ENCODE data around the gene TMEM95. TPM values are rescaled to one million over a fixed set of nuclear protein-coding genes. Genes with fewer than 3 reads are reported as not detected.

The TMEM95 gene, protein sequence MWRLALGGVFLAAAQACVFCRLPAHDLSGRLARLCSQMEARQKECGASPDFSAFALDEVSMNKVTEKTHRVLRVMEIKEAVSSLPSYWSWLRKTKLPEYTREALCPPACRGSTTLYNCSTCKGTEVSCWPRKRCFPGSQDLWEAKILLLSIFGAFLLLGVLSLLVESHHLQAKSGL
- total RNA-seq = not detected in 2 replicates
- not detected in 2 replicates for polyA plus RNA-seq
- polyA plus RNA-seq (2012) = not detected in 2 replicates
- polyA minus RNA-seq (ENCODE audit: low replicate concordance) = not detected in 2 replicates

- no peak within 1 kb of the TSS for H3K27ac ChIP-seq (ENCODE audit: insufficient read depth, low read length)
- H3K4me3 ChIP-seq (replicated peaks in 1 of 4; ENCODE audit: control extremely low read depth in 1 of 4, insufficient read depth in 1 of 4, low read depth in 3 of 4, low read length in 4 of 4) = peak within 1 kb of the TSS in 1 of 4 experiments; percentile 97
- peak within 1 kb of the TSS; percentile 51 for H3K4me2 ChIP-seq (ENCODE audit: extremely low read depth, insufficient read depth, low read length)
- H3K4me1 ChIP-seq (ENCODE audit: control insufficient read depth, extremely low read depth, insufficient read depth, low read length) = peaks cover 15% of the 10 kb centered on the region
- peak in 1 of 2 donors; percentile 18 for DNase-seq (ENCODE audit: low read depth in 2 of 2)
- no peaks in the 10 kb centered on the region for H4K20me1 ChIP-seq (ENCODE audit: control insufficient read depth, extremely low read depth, insufficient read depth, low read length)
- peaks cover 19% of the 10 kb centered on the region for H3K79me2 ChIP-seq (ENCODE audit: control insufficient read depth, insufficient read depth, low read length)
- no peak within 1 kb of the TSS for H3K9ac ChIP-seq (ENCODE audit: insufficient read depth, low read length)
- H2AFZ ChIP-seq (ENCODE audit: low read length) = no peak within 1 kb of the TSS
- TF ChIP-seq EZH2 (IDR thresholded peaks at IDR 0.05; ENCODE audit: low read length, missing control alignments) = no peak
- TF ChIP-seq, protein P1, sequence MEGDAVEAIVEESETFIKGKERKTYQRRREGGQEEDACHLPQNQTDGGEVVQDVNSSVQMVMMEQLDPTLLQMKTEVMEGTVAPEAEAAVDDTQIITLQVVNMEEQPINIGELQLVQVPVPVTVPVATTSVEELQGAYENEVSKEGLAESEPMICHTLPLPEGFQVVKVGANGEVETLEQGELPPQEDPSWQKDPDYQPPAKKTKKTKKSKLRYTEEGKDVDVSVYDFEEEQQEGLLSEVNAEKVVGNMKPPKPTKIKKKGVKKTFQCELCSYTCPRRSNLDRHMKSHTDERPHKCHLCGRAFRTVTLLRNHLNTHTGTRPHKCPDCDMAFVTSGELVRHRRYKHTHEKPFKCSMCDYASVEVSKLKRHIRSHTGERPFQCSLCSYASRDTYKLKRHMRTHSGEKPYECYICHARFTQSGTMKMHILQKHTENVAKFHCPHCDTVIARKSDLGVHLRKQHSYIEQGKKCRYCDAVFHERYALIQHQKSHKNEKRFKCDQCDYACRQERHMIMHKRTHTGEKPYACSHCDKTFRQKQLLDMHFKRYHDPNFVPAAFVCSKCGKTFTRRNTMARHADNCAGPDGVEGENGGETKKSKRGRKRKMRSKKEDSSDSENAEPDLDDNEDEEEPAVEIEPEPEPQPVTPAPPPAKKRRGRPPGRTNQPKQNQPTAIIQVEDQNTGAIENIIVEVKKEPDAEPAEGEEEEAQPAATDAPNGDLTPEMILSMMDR (conservative IDR thresholded peaks at IDR 0.05 in 1 of 2, IDR thresholded peaks at IDR 0.05 in 1 of 2; ENCODE audit: low read depth in 1 of 2, low read length in 2 of 2) = no peak
- no peaks in the 10 kb centered on the region for H3K27me3 ChIP-seq (ENCODE audit: control insufficient read depth, insufficient read depth, low read length)
- H3K9me3 ChIP-seq (ENCODE audit: control insufficient read depth, insufficient read depth, low read depth, low read length) = no peaks in the 10 kb centered on the region
- H3K36me3 ChIP-seq (ENCODE audit: control insufficient read depth, insufficient read depth, low read length) = no peaks in the 10 kb centered on the region
Observed at GRCh38 chr17:7355053-7355452, at the start of gene TMEM95. TMEM95 (plus strand) TSS chr17:7355156; CDS start chr17:7355205, 49 bp downstream.

GRCh38 chr17:7306911-7307685 is 47.9 kb upstream of the TMEM95 start, which contains the start of gene EIF5A:
EIF5A (plus strand) TSS chr17:7307628; CDS start chr17:7309636, 2,008 bp downstream.
- TF ChIP-seq, protein P1 (conservative IDR thresholded peaks at IDR 0.05 in 1 of 2, IDR thresholded peaks at IDR 0.05 in 1 of 2; ENCODE audit: low read depth in 1 of 2, low read length in 2 of 2) = no peak
- no peak for TF ChIP-seq EZH2 (IDR thresholded peaks at IDR 0.05; ENCODE audit: low read length, missing control alignments)
- H3K9me3 ChIP-seq (ENCODE audit: control insufficient read depth, insufficient read depth, low read depth, low read length) = no peaks in the 10 kb centered on the region
- peak within 1 kb of the TSS; percentile 87 for H2AFZ ChIP-seq (ENCODE audit: low read length)
- DNase-seq (ENCODE audit: low read depth in 2 of 2) = peak; percentile 99 to 100
- peak within 1 kb of the TSS; percentile 91 for H3K9ac ChIP-seq (ENCODE audit: insufficient read depth, low read length)
- H3K4me2 ChIP-seq (ENCODE audit: extremely low read depth, insufficient read depth, low read length) = peak within 1 kb of the TSS; percentile 74
- H3K27ac ChIP-seq (ENCODE audit: insufficient read depth, low read length) = peak within 1 kb of the TSS; percentile 95
- peaks cover 14% of the 10 kb centered on the region for H3K36me3 ChIP-seq (ENCODE audit: control insufficient read depth, insufficient read depth, low read length)
- H3K4me1 ChIP-seq (ENCODE audit: control insufficient read depth, extremely low read depth, insufficient read depth, low read length) = no peaks in the 10 kb centered on the region
- no peaks in the 10 kb centered on the region for H3K27me3 ChIP-seq (ENCODE audit: control insufficient read depth, insufficient read depth, low read length)
- H3K79me2 ChIP-seq (ENCODE audit: control insufficient read depth, insufficient read depth, low read length) = peaks cover 41% of the 10 kb centered on the region
- peak within 1 kb of the TSS; percentile 73 to 98 (median 93) for H3K4me3 ChIP-seq (replicated peaks in 1 of 4; ENCODE audit: control extremely low read depth in 1 of 4, insufficient read depth in 1 of 4, low read depth in 3 of 4, low read length in 4 of 4)
- H4K20me1 ChIP-seq (ENCODE audit: control insufficient read depth, extremely low read depth, insufficient read depth, low read length) = no peaks in the 10 kb centered on the region
